GM18909 (cell line): Measurements from ENCODE around the gene RNASE11.
"Not testable (repeated sequence)": the region's sequence is repeated elsewhere in the genome, so short reads cannot be mapped to it uniquely, and the experiment has no call there.

Source experiments
- ATAC-seq: cut with Tn5 transposase; IDR thresholded peaks from one replicate; pipeline ENCODE4 v1.9.1; 2021; ENCODE audit warnings: mild to moderate bottlenecking; ENCODE audit not compliant: unreplicated experiment, poor library complexity

Gene RNASE11

GRCh38 chr14:20587489-20588154 is at the start of gene RNASE11:
Gene RNASE11, minus strand, starts transcription at chr14:20588001.
- ATAC-seq, result no peak

- peak; percentile 77 for ATAC-seq
Measured at GRCh38 chr14:20632831-20633691, 45.3 kb upstream of the RNASE11 start.

- ATAC-seq, result peak; percentile 24
Measured at GRCh38 chr14:20632448-20632830, 44.6 kb upstream of the RNASE11 start.

- ATAC-seq, result no peak
Measured at GRCh38 chr14:20631880-20632389, 44.1 kb upstream of the RNASE11 start.

- ATAC-seq, result no peak
Measured at GRCh38 chr14:20631023-20631879, 43.5 kb upstream of the RNASE11 start.

- ATAC-seq, result peak; percentile 24
Measured at GRCh38 chr14:20630340-20631022, 42.7 kb upstream of the RNASE11 start.

GRCh38 chr14:20628063-20628854 is 40.5 kb upstream of the RNASE11 start:
- ATAC-seq, result no peak

GRCh38 chr14:20627346-20628027 is 39.7 kb upstream of the RNASE11 start:
- no peak for ATAC-seq

GRCh38 chr14:20626274-20626673 is 38.5 kb upstream of the RNASE11 start:
- no peak for ATAC-seq

GRCh38 chr14:20624495-20625070 is 36.8 kb upstream of the RNASE11 start:
- peak; percentile 43 for ATAC-seq

GRCh38 chr14:20623798-20624197 is 36.0 kb upstream of the RNASE11 start:
- ATAC-seq, result no peak

- no peak for ATAC-seq
Measured at GRCh38 chr14:20622816-20623291, 35.1 kb upstream of the RNASE11 start.

GRCh38 chr14:20620798-20621478 is 33.1 kb upstream of the RNASE11 start:
- no peak for ATAC-seq

GRCh38 chr14:20619688-20620087 is 31.9 kb upstream of the RNASE11 start:
- ATAC-seq, result not testable (repeated sequence)

- ATAC-seq, result no peak
Measured at GRCh38 chr14:20618271-20618749, 30.5 kb upstream of the RNASE11 start.

- peak; percentile 37 for ATAC-seq
Measured at GRCh38 chr14:20617138-20618003, 29.6 kb upstream of the RNASE11 start.
